LNCAP (cell line): Measurements from ENCODE around the gene IFIT2.

Experiments used
- TF ChIP-seq, protein P1 (sequence below): fragments of 450-650 bp; IDR thresholded peaks from 2 replicates; pipeline ENCODE4 v1.5.1; 2017; ENCODE audit warnings: mild to moderate bottlenecking

The IFIT2 gene

GRCh38 chr10:89305766-89306433, 4.1 kb downstream of the IFIT2 start:
- TF ChIP-seq, protein P1, sequence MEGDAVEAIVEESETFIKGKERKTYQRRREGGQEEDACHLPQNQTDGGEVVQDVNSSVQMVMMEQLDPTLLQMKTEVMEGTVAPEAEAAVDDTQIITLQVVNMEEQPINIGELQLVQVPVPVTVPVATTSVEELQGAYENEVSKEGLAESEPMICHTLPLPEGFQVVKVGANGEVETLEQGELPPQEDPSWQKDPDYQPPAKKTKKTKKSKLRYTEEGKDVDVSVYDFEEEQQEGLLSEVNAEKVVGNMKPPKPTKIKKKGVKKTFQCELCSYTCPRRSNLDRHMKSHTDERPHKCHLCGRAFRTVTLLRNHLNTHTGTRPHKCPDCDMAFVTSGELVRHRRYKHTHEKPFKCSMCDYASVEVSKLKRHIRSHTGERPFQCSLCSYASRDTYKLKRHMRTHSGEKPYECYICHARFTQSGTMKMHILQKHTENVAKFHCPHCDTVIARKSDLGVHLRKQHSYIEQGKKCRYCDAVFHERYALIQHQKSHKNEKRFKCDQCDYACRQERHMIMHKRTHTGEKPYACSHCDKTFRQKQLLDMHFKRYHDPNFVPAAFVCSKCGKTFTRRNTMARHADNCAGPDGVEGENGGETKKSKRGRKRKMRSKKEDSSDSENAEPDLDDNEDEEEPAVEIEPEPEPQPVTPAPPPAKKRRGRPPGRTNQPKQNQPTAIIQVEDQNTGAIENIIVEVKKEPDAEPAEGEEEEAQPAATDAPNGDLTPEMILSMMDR = no peak

GRCh38 chr10:89306434-89307268, 4.8 kb downstream of the IFIT2 start:
- TF ChIP-seq, protein P1 = no peak

DNA sequence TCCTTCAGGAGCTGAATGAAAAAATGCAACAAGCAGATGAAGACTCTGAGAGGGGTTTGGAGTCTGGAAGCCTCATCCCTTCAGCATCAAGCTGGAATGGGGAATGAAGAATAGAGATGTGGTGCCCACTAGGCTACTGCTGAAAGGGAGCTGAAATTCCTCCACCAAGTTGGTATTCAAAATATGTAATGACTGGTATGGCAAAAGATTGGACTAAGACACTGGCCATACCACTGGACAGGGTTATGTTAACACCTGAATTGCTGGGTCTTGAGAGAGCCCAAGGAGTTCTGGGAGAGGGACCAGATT, 5.4 kb downstream of the IFIT2 start:
- TF ChIP-seq, protein P1 = no peak

- TF ChIP-seq, protein P1 = no peak
Measured at GRCh38 chr10:89308266-89308665, 6.4 kb downstream of the IFIT2 start.

DNA sequence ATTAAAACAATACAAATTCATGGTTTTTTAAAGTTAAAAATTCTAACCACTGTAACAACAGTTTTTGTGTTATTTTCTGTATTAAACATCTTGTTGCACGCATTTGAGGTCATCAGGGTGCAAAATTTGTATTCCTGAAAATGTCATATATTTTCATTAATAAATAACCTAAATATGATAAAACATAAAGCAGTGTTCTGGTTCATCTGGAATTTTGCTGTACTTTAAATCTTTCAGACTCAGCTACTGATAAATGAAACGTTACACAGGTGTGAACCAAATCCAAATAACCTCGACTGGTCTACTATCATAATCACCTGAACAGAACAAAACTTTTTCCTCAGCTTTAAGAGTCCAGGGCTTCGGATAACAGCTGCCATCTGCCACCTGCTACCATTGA, 6.9 kb downstream of the IFIT2 start:
- TF ChIP-seq, protein P1 = no peak

- TF ChIP-seq, protein P1 = no peak
Measured at GRCh38 chr10:89309156-89310055, 7.6 kb downstream of the IFIT2 start.

DNA sequence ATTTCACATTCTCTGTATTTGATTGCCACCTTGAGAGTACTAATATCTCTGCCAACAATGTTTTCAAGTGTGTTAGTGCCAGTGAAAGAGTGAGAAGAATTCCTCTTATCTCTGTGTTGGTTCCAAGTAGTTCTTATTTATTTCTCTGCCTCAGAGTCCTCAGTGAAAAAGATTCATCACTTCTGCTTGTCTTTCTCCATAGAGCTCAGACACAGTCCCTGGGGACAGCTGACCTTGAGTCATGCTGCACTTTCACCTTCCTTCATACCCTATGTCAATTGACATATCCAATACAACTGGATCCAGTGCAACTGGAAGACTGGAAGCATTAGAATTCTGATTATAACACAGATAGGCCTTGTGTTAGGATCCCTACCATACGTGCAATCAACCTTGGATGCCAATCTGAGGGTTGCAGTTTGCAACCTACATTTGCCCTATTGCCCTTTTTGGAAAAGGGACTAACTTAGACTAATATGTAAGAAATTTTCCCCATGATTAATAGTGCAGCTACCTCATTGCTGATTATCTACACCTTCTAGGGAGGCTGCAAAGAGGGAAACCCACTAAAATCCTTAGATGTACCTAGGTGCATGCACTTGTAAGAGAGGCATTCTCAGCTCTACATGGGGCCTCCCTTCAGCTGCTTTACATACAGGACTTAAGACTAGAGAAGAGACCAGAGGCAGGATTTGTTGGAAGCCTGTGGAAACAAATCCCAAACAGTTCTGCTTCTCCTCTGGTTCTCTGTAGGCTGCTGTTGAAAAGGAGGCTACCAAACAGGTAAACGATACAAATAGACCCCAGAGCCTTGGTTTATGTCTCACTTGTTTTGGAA, 8.4 kb downstream of the IFIT2 start:
- TF ChIP-seq, protein P1 = no peak
